HG03439 (cell line): ENCODE data around the gene FTSJ3.
"Not testable (repeated sequence)": the region's sequence is repeated elsewhere in the genome, so short reads cannot be mapped to it uniquely, and the experiment has no call there.

ENCODE experiments used
- ATAC-seq: cut with Tn5 transposase; IDR thresholded peaks from one replicate; pipeline ENCODE4 v1.9.1; 2021; ENCODE audit warnings: mild to moderate bottlenecking, moderate library complexity; ENCODE audit not compliant: unreplicated experiment

FTSJ3 gene, protein sequence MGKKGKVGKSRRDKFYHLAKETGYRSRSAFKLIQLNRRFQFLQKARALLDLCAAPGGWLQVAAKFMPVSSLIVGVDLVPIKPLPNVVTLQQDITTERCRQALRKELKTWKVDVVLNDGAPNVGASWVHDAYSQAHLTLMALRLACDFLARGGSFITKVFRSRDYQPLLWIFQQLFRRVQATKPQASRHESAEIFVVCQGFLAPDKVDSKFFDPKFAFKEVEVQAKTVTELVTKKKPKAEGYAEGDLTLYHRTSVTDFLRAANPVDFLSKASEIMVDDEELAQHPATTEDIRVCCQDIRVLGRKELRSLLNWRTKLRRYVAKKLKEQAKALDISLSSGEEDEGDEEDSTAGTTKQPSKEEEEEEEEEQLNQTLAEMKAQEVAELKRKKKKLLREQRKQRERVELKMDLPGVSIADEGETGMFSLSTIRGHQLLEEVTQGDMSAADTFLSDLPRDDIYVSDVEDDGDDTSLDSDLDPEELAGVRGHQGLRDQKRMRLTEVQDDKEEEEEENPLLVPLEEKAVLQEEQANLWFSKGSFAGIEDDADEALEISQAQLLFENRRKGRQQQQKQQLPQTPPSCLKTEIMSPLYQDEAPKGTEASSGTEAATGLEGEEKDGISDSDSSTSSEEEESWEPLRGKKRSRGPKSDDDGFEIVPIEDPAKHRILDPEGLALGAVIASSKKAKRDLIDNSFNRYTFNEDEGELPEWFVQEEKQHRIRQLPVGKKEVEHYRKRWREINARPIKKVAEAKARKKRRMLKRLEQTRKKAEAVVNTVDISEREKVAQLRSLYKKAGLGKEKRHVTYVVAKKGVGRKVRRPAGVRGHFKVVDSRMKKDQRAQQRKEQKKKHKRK

DNA sequence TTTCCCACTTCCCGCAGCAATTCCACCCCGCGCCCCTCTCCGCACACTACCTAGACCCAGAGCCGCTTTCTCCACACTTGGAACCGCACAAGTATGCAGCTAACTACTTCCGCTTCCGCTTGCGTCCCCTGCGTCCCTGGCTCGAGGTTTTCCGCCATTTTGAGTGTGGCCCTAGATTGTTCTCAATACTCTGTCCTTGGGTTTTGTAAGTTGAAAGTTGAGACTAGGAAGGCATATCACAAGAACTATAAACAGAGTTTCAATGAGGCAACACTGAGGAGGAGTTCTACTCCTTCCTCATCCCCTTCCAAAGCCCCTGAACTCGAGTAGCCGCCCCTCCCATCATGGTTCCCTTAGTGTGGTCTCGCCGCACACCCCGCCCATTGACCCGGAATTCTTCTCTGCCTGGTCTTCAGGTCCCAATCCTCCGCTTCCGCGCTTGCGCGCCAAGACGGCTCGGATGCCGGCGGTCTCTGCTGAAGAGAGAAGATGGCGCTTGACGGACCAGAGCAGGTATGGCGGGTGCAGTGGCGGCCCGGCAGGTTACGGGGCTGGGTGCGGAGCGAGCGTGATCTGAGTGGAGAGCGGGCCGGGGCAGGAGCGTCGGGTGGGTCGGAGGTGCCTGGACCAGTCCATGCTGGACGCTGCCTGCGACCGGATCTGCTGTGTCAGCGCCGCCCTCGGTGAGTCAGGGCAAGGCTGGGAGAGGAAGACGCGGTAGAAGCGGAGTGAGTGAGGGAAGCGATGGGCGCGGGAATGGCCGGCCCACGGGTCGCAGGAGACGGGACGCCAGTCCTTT is at the start of gene FTSJ3, which contains the start of gene PSMC5:
Gene FTSJ3 (minus strand): TSS at position 662 of the 799 bp plus-strand sequence. CDS start 761 bp downstream, outside the sequence.
Gene PSMC5 (plus strand): TSS at position 430 of the 799 bp plus-strand sequence. CDS start 60 bp downstream, at position 490.
- peak; percentile 83 for ATAC-seq

DNA sequence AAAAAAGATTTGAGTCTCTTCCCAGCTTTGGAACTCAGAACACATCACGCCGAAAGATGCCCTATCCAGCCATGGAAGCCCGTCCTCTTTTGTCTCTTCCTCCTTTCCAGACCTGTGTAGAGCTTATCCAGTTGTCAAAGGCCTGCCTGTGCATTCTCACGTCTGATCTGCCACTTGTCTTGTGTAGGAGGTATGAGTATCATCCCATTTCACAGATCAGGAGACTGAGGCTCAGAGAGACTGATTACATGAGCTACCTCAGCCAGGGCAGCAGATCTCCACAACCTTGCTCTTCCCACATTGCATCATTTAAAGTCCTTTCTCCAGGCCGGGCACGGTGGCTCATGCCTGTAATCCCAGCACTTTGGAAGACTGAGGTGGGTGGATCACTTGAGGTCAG is 47.2 kb upstream of the FTSJ3 start:
- not testable (repeated sequence) for ATAC-seq

DNA sequence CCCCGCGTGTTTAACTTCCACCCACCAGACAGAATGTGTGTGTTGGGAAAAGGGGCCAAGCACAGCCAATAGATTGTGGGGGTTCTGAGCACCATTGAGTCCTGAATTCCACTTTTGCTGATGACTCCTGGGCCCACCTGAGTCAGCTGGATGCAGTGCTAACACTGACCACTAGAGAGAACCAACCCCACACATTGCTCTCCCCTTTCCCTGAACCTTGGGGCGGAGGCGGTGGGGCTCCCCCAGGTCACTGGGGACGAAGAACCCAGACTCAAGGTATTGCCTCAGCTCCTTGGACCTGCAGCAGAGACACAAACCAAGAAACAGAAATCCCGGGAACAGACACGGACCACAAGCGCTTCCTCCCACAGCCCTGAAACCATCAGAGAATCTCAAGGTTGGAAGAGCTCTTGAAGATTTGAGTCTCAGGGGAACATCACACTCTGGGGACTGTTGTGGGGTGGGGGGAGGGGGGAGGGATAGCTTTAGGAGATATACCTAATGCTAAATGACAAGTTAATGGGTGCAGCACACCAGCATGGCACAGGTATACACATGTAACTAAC is 46.7 kb upstream of the FTSJ3 start:
- ATAC-seq: not testable (repeated sequence)

DNA sequence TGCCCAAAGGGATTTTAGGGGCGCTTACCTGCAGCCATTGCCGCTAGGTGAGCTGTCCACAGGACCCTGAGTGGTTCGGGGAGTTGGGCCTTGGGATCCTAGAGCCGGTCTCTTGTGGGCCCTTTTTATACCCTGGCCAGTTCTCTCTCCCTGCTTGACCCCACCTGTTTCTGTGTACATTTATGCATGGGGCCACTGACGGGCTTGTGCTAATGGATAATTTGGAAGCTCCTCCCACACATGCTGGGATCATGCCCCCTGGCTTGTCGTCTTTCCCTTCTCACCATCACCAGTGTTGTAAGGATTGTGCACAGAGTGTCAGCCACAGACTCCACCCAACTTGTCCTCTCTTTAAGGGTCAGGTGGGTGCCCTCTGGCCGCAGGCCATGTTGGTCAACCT is 46.1 kb upstream of the FTSJ3 start, which contains the start of gene CSH2:
Gene CSH2 (minus strand): TSS at position 101 of the 400 bp plus-strand sequence. CDS start 63 bp downstream, at position 38.
- ATAC-seq: not testable (repeated sequence)

DNA sequence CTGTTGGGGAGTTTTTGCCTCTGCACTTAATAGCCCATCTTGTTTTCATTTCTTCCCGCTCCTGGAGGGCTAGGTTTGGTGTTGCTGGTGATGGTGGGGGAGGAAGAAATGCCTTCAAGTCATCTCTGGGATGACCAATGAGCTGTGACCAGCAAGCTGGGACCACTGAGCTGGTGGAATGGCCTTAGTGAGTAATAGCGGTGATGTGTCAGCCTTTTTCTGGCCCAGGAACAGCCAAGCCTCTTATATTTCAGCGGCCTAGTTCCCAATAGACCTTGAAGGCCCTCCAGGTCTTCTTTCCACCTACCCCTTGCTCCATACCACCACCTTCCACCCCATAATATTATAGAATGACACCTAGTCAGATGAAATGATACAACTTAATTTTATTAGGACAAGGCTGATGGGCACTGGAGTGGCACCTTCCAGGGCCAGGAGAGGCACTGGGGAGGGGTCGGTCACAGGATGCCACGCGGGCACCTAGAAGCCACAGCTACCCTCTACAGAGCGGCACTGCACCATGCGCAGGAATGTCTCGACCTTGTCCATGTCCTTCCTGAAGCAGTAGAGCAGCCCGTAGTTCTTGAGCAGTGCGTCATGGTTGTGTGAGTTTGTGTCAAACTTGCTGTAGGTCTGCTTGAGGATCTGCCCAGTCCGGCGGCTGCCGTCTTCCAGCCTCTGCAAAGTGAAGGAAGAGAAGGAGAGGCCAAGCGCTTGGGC is 44.3 kb upstream of the FTSJ3 start:
- not testable (repeated sequence) for ATAC-seq

DNA sequence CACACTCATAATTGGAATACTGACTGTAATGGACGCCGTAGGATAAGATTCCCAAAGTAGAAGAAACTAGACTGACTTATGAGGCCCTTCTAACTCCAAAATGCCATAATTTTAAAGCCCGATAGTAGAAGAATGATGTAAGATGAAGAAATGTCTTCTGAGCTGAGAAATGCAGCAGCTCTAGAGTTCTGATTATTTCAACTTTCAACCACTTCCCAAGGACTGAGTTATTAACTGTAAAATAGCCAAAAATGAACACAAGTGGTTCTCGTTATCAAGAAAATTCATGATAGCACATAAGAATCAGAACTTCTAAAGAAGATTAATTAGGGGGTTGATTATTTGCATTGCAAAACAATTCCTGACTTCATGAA is 42.8 kb upstream of the FTSJ3 start:
- not testable (repeated sequence) for ATAC-seq

DNA sequence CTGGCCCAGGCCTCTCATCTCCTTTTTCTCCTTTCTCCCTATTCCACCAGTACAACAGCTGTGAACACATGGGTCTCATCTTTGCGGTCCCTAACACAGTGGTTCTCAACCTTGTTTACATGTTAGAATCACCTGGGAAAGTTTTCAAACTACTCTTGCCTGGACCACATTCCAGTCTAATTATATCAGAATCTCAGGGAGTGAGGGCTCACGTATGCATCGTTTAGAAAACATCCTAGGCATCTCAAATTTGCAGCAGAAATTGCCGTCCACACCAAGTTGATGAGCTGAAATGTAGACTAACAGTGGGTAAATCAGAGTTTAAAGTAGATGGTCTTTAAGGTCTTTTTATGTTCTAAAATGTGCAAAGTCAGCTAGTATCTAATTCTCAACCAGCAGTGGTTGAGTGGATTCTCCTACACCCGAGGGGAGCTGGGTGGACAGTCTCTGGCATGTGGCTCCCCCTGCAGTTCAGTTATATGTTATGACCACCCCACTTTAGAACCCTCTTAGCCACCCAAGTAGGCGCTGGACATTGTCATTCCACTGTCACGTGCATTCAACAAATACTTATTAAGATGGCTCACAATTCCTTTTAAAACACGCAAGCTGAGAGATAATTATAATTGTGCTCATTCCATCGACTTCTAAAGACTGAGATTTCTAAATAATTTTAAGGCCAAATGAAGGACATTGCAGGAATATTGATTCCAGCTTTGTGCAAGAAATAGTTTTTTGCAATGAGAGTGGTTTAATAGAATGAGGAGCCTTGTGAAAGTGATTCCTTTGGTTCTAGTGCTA is 42.2 kb upstream of the FTSJ3 start:
- not testable (repeated sequence) for ATAC-seq

DNA sequence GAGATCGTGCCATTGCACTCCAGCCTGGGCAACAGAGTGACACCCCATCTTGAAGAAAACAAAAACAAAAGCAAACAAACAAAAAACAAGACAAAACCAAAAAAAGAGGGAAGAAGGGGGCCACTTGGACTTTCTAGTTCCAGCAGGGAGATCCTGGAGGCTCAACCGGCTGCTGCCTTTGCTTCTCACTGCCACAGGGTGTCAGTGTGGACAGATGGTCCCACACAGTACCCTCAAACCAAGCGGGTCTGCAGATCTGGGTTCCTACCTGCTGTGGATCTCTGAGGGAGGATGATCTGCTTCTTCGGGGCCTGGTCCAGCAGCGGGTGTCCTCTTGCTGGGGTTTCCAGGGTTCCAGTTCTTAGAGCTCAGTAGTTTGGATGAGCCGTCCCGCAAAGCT is 39.2 kb upstream of the FTSJ3 start:
- not testable (repeated sequence) for ATAC-seq

DNA sequence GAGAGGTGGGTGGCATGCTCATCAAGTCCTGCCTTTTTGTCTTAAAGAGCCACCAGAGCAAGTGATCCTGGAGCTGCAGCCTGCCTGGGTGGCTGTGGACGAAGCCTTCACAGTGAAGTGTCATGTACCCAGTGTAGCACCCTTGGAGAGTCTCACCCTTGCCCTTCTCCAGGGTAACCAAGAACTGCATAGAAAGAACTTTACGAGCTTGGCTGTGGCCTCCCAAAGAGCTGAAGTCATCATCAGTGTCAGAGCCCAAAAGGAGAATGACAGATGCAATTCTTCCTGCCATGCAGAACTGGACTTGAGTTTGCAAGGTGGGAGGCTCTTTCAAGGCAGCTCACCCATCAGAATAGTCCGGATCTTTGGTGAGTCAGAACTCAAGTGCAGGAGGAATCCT is 31.8 kb upstream of the FTSJ3 start:
- no peak for ATAC-seq

DNA sequence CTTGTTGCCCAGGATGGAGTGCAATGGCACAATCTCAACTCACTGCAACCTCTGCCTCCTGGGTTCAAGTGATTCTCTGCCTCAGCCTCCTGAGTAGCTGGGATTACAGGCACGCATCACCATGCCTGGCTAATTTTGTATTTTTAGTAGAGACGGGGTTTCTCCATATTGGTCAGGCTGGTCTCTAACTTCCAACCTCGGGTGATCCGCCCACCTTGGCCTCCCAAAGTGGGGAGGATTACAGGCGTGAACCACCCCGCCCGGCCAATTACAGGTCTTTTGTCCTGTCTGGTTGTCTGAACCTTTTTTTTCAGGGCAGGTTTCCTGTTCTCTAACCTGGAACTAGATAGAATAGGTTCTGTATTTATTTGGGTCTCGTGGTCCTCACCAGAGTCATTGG is 29.0 kb upstream of the FTSJ3 start:
- not testable (repeated sequence) for ATAC-seq

DNA sequence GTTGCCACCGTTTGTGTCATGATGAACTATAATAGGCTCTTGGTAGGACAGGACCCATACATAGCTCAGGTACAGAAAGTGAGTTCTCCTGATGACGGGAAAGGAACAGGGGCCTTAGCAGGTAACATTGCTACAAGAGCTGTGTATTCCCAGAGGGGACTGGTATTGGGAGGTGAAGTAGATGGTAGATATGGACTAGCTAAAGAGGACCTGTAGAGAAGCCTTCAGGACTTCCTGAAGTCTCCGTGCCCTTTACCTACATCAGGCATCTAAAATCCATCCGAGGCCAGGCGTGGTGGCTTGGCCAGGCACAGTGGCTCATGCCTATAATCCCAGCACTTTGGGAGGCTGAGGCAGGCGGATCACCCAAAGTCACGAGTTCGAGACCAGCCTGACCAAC is 27.7 kb upstream of the FTSJ3 start:
- ATAC-seq: no peak

DNA sequence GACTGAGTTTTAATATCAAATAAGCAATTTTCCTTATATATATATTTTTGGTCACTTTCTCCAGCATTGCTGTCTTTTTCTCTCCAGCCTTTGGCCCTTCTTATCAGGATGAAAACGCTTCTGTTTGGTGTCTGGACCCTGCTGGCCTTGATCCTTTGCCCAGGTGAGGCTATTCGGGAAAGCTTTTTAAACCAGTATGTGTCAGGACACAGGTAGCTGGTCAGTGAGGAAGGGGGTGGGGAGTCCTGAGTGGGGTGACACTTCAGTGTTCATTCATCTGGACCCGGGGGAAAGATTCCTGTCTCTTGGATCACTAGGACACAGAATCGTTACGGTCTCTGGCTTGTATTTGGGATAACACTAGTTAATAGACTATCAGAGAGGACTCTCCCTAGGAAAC is 27.2 kb upstream of the FTSJ3 start:
- no peak for ATAC-seq

DNA sequence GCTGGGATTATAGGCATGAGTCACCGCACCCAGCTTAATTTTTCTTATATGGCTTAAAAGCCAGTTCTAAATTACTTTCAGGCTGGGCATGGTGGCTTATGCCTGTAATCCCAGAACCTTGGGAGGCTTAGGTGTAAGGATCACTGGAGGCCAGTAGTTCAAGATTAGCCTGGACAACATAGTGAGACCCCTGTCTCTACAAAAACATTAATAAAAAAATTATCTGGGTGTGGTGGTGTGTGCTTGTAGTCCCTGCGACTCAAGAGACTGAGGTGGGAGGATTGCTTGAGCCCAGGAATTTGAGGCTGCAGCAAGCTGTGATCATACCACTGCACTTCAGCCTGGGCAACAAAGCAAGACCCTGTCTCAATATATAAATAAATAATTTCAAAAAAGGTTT is 25.8 kb upstream of the FTSJ3 start:
- no peak for ATAC-seq

DNA sequence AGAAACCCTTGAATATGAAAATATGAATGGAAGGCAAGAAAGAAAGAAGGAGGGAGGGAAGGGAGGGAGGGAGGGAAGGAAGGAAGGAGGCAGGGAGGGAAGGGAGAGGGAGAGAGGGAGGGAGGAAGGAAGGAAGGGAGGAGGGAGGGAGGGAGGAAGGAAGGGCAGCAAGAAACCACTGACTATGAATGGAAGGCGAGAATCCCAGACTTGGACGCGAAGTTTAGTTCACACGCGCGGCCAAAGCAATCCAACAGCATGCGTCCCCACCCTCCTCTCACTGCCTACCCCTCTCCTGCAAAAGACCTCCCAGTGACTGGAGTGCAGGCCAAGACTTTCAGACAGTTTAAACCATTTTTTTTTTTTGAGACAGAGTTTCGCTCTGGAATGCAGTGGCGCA is 22.9 kb upstream of the FTSJ3 start:
- no peak for ATAC-seq

DNA sequence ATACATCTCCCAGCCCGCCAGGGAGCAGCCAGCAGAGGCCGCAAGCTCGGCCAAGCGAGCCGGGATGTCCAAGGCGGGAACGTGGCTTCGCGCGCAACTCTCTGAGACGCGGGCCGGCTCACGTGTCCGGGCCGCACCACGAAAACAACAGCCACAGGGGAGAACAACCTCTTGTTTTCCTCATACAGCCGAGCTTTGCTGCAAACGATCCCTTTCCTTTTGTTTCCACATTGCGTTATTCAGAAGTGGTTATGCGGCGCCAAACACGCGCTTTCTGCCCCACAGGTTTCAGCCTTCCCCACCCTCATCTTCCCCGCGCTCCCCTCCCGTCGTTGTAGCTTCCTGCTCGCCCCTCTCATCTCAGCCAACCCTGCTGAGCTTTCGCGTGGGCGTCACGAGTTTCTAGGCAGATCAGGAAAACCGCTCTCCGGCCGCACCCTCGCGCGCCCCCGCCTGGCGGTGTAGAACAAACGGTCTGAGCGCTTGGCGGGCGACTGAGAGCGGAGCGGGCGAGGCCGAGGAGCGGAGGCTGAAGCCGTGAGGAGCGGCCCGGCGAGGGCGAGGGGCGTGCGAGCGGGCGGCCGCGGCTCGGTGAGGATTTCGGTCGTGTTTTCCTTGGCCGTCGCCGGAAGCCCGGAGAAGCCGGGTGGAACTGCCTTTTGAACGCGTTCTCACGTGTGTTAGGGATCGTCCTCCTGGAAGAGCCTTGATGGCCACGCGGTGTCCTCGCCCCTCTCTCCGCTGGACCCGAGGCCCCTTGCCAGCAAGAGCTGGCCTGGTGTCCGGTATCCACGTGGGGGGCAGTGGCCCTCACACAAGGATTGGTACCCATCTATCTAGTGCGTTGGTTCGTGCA is 21.6 kb upstream of the FTSJ3 start:
- peak; percentile 68 for ATAC-seq

DNA sequence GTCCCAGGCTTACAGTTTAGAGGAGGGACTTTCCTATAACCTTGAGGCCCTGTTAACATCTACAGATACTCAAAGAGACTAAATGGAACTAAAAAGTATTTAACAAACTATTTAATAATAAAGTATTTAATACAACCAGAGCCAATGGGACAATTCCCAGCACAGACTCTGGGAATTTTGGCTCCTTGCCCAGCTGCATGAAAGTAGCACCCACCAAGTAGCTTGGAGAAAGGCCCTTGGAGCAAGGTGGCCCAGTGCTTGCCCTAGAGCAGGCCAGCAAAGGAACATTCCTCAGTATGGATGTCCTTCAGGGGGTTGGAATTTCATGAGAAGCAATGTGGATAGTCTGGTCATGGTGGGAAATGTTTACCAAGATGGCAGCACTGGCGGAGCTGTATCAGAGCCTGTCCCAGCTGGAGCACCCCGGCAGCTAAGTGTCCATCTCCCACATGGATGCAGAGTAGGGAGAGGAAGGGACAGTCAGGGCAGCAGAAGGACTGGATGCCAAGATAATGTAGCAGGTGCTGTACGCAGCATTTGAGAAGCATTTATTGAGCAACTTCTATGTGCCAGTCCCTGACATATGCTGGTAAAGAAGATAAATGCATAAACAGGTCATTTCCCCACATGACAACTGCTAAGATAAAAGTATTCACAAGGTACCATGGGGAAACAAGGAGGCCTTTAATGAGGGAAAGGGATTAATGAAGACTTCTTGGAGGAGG is 20.2 kb upstream of the FTSJ3 start:
- no peak for ATAC-seq

DNA sequence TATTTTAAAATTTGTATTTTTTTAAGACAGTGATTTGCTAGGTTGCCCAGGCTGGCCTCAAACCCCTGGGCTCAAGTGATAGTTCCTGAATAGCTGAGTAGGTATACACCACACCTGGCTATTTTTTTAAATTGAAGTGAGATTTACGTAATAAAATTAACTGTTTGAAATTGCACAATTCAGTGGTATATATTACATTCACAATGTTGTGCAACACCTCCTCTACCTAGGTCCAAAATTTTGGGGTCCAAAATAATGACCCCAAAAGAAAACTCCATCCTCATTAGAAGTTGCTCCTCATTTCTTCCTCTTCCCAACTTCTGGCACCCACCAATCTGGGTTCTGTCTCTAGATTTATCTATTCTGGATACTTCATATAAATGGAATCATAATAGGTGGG is 18.0 kb upstream of the FTSJ3 start:
- no peak for ATAC-seq
